ENCODE results near the gene RAB7B. TPM values are rescaled to one million over a fixed set of nuclear protein-coding genes. Genes with fewer than 3 reads are reported as not detected.

The RAB7B gene
- total and polyA plus RNA-seq, 12 donors = 0.49 to 4.0 (median 1.2) TPM

- DNase-seq (no peak), ATAC-seq (no peak)
- H3K9me3 ChIP-seq = no peaks in the 10 kb centered on the region
- no peaks in the 10 kb centered on the region for H3K36me3 ChIP-seq
- intact Hi-C loops (cut with DNase I) = no loop called here
- 96 to 97% methylated on average over 1 of the region's 1 CpG for WGBS, 2 donors
- no peak overlapping the region for H3K27ac ChIP-seq
- peaks cover 0 to 37% (median 0%) of the 10 kb centered on the region in 7 donors for H3K27me3 ChIP-seq
- H3K4me1 ChIP-seq = peaks cover 0 to 22% (median 0%) of the 10 kb centered on the region in 9 donors
- no peak overlapping the region for H3K4me3 ChIP-seq
- TF ChIP-seq CTCF (IDR thresholded peaks at IDR 0.05) = no peak
Observed at GRCh38 chr1:205938682-205939081, 64.5 kb downstream of the RAB7B start.

- Histone ChIP-seq H3K27ac (no peak overlapping the region), H3K4me3 (no peak overlapping the region), H3K27me3 (peaks cover 0 to 25% (median 0%) of the 10 kb centered on the region in 7 donors), H3K4me1 (peaks cover 0 to 24% (median 0%) of the 10 kb centered on the region in 9 donors), H3K36me3 (no peaks in the 10 kb centered on the region), H3K9me3 (no peaks in the 10 kb centered on the region)
- DNase-seq (no peak), ATAC-seq (no peak)
- 77 to 80% methylated on average over 7 of the region's 7 CpGs for WGBS, 2 donors
- intact Hi-C loops (cut with DNase I) = no loop called here
- TF ChIP-seq CTCF (IDR thresholded peaks at IDR 0.05) = no peak
Observed at GRCh38 chr1:205936846-205937586, 66.2 kb downstream of the RAB7B start.

GRCh38 chr1:205936311-205936710 lies 66.9 kb downstream of the RAB7B start:
- Histone ChIP-seq H3K27ac (no peak overlapping the region), H3K9me3 (no peaks in the 10 kb centered on the region), H3K36me3 (no peaks in the 10 kb centered on the region), H3K4me1 (peaks cover 0 to 24% (median 0%) of the 10 kb centered on the region in 9 donors), H3K27me3 (peaks cover 0 to 25% (median 0%) of the 10 kb centered on the region in 7 donors), H3K4me3 (no peak overlapping the region)
- DNase-seq = no peak
- WGBS, 2 donors = 77% methylated on average over 6 of the region's 6 CpGs
- TF ChIP-seq CTCF (IDR thresholded peaks at IDR 0.05) = no peak
- intact Hi-C loops (cut with DNase I) = no loop called here
- ATAC-seq = no peak

- Histone ChIP-seq H3K4me3 (no peak overlapping the region), H3K4me1 (peaks cover 0 to 28% (median under 1%) of the 10 kb centered on the region in 9 donors), H3K9me3 (no peaks in the 10 kb centered on the region), H3K27me3 (peaks cover 0 to 25% (median 0%) of the 10 kb centered on the region in 7 donors), H3K27ac (no peak overlapping the region), H3K36me3 (no peaks in the 10 kb centered on the region)
- DNase-seq (no peak), ATAC-seq (no peak)
- no peak for TF ChIP-seq CTCF (IDR thresholded peaks at IDR 0.05)
- 87 to 95% methylated on average over 8 of the region's 8 CpGs for WGBS, 2 donors
- intact Hi-C loops (cut with DNase I) = no loop called here
Observed at GRCh38 chr1:205935869-205936268, 67.3 kb downstream of the RAB7B start.

Data from heart right ventricle (tissue), 16 donors.